Measurements from ENCODE around the gene GRM8.

- TF ChIP-seq CTCF (IDR thresholded peaks at IDR 0.05; ENCODE audit: borderline replicate concordance, extremely low read depth, low read length, poor library complexity, severe bottlenecking), result no peak
- no peak for TF ChIP-seq EZH2 (IDR thresholded peaks at IDR 0.05; ENCODE audit: borderline replicate concordance, low read depth, low read length, severe bottlenecking)
Measured at GRCh38 chr7:126805351-126805750, 447.4 kb downstream of the GRM8 start.

Measured in DND-41 (cell line).